ENCODE measurements around the gene CDKN2B. TPM values are rescaled to one million over a fixed set of nuclear protein-coding genes. Genes with fewer than 3 reads are reported as not detected.
A peak's percentile ranks its signal among the peaks of the same experiment; 100 is the strongest.

The CDKN2B gene
- total and polyA plus RNA-seq, 2 donors (not counting 3 experiments of a cell fraction or from before 2014, with no cell fraction given): 1.6 to 2.1 TPM

DNA sequence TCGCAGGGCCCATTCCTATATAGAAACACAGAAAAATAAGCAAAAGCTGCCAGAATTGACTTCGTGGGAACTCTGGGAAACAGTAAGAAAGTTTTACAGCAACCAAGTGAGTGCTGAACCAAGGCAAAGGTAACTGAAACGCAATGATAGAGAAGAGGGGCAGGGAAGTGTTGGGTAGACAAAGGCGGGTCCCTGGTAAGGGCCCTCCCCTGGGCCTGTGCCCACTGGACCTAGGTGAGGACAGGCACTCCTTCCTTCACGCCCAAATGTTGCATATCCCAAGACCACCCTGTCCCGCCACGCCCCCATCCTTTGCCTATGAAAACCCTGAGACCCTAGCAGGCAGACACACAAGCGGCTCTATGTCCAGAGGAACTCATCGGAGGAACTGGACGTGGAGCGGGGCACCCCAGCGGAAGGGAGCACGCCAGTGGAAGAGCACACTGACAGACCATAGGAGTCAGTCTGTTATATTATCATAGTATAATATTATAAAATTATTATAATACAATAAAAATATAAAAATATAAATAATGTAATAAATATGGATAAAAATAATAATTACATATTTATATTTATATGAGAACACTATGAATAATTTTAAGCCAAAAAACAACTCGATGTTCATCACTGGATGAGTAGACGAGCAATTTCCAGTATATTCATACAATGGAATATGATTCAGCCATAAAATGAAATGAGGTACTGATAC, 42.8 kb downstream of the CDKN2B start:
- no peak overlapping the region for H2AFZ ChIP-seq (ENCODE audit: low read depth, low read length)
- dilution Hi-C loops (cut with MboI; ENCODE audit: extremely low pct_ligation_motif_present, low sequenced_read_pairs) (no loop called here), intact Hi-C loops (cut with micrococcal nuclease) (no loop called here)
- H3K9me1 ChIP-seq (replicated peaks; ENCODE audit: control insufficient read depth, extremely low read depth, insufficient read depth, low read length): no peaks in the 10 kb centered on the region
- no peaks in the 10 kb centered on the region for H3K9me3 ChIP-seq (replicated peaks; ENCODE audit: control insufficient read depth, insufficient read depth, low read length)
- peaks cover 34% of the 10 kb centered on the region for H3K4me1 ChIP-seq (ENCODE audit: control insufficient read depth, extremely low read depth, insufficient read depth, low read length)
- no peak overlapping the region for H3K27ac ChIP-seq (ENCODE audit: insufficient read depth, low read depth, low read length)
- CTCF ChIA-PET: interaction anchor here (0.6 to 1.2 kb wide), 8 partner anchors 20 to 153 kb away, joined by 3 to 13 read pairs (median 3); partner anchors contain the start of gene CDKN2B
- H3K36me3 ChIP-seq (ENCODE audit: control insufficient read depth in 2 of 2, extremely low read depth in 1 of 2, insufficient read depth in 2 of 2, low read length in 2 of 2): no peaks in the 10 kb centered on the region
- no peak overlapping the region for H3K9ac ChIP-seq (replicated peaks; ENCODE audit: extremely low read depth, insufficient read depth, low read length)
- no peak for TF ChIP-seq JUN (IDR thresholded peaks at IDR 0.05; ENCODE audit: borderline replicate concordance, insufficient read depth, insufficient read length, low read depth)
- TF ChIP-seq EZH2 (IDR thresholded peaks at IDR 0.05; ENCODE audit: borderline replicate concordance, low read depth, low read length, severe bottlenecking): peak; percentile 39
- H3K4me2 ChIP-seq (ENCODE audit: insufficient read depth, low read length): peak overlapping the region; percentile 94
- H3K27me3 ChIP-seq (ENCODE audit: control insufficient read depth in 2 of 2, insufficient read depth in 2 of 2, low read length in 2 of 2): peaks cover 62 to 89% of the 10 kb centered on the region in 2 experiments
- FAIRE-seq: no peak
- POLR2A ChIA-PET: interaction anchor here (1.0 kb wide), 1 partner anchor 42 kb away, joined by 3 read pairs; the partner anchor contains the start of gene CDKN2B
- H4K20me1 ChIP-seq (replicated peaks; ENCODE audit: control insufficient read depth, extremely low read depth, insufficient read depth, low read length): peaks cover 2% of the 10 kb centered on the region
- no peaks in the 10 kb centered on the region for H3K79me2 ChIP-seq (ENCODE audit: control insufficient read depth, insufficient read depth, low read length)
- no peak for DNase-seq (ENCODE audit: low read depth, low spot score)
- no TSS peak for BruUV-seq (replicated peaks)
- no peak overlapping the region for H3K4me3 ChIP-seq (replicated peaks in 1 of 3; ENCODE audit: insufficient read depth in 1 of 3, low read depth in 1 of 3, low read length in 3 of 3)

GRCh38 chr9:21965401-21965951, 43.6 kb downstream of the CDKN2B start:
- H3K9me3 ChIP-seq (replicated peaks; ENCODE audit: control insufficient read depth, insufficient read depth, low read length): no peaks in the 10 kb centered on the region
- no peak for TF ChIP-seq FOS (IDR thresholded peaks at IDR 0.05; ENCODE audit: borderline replicate concordance, insufficient read depth, low read length)
- TF ChIP-seq, protein P1, sequence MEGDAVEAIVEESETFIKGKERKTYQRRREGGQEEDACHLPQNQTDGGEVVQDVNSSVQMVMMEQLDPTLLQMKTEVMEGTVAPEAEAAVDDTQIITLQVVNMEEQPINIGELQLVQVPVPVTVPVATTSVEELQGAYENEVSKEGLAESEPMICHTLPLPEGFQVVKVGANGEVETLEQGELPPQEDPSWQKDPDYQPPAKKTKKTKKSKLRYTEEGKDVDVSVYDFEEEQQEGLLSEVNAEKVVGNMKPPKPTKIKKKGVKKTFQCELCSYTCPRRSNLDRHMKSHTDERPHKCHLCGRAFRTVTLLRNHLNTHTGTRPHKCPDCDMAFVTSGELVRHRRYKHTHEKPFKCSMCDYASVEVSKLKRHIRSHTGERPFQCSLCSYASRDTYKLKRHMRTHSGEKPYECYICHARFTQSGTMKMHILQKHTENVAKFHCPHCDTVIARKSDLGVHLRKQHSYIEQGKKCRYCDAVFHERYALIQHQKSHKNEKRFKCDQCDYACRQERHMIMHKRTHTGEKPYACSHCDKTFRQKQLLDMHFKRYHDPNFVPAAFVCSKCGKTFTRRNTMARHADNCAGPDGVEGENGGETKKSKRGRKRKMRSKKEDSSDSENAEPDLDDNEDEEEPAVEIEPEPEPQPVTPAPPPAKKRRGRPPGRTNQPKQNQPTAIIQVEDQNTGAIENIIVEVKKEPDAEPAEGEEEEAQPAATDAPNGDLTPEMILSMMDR (IDR thresholded peaks at IDR 0.05; ENCODE audit: extremely low read depth in 1 of 2, insufficient read depth in 1 of 2, low read depth in 1 of 2, low read length in 2 of 2): peak; percentile 75 to 80
- ChIA-PET CTCF (interaction anchor here (0.6 to 1.2 kb wide), 8 partner anchors 21 to 154 kb away, joined by 3 to 13 read pairs (median 3); partner anchors contain the start of gene CDKN2B), POLR2A (interaction anchor here (1.0 kb wide), 1 partner anchor 43 kb away, joined by 3 read pairs; the partner anchor contains the start of gene CDKN2B)
- FAIRE-seq (peak; percentile 74), DNase-seq (ENCODE audit: low read depth, low spot score) (peak; percentile 68)
- H3K9me1 ChIP-seq (replicated peaks; ENCODE audit: control insufficient read depth, extremely low read depth, insufficient read depth, low read length): no peaks in the 10 kb centered on the region
- H3K4me3 ChIP-seq (replicated peaks in 1 of 3; ENCODE audit: insufficient read depth in 1 of 3, low read depth in 1 of 3, low read length in 3 of 3): peak overlapping the region; percentile 34 to 46 (median 40)
- H2AFZ ChIP-seq (ENCODE audit: low read depth, low read length): peak overlapping the region; percentile 96
- no peak overlapping the region for H3K27ac ChIP-seq (ENCODE audit: insufficient read depth, low read depth, low read length)
- no peaks in the 10 kb centered on the region for H3K79me2 ChIP-seq (ENCODE audit: control insufficient read depth, insufficient read depth, low read length)
- peaks cover 57 to 84% of the 10 kb centered on the region in 2 experiments for H3K27me3 ChIP-seq (ENCODE audit: control insufficient read depth in 2 of 2, insufficient read depth in 2 of 2, low read length in 2 of 2)
- intact Hi-C loops (cut with micrococcal nuclease) (loop anchor here (1.0 to 2.0 kb wide), 7 partner anchors 46 to 273 kb away; no protein-coding TSS in a partner anchor), dilution Hi-C loops (cut with MboI; ENCODE audit: extremely low pct_ligation_motif_present, low sequenced_read_pairs) (no loop called here)
- BruUV-seq (replicated peaks): no TSS peak
- H3K9ac ChIP-seq (replicated peaks; ENCODE audit: extremely low read depth, insufficient read depth, low read length): peak overlapping the region; percentile 46
- H3K36me3 ChIP-seq (ENCODE audit: control insufficient read depth in 2 of 2, extremely low read depth in 1 of 2, insufficient read depth in 2 of 2, low read length in 2 of 2): no peaks in the 10 kb centered on the region
- peak overlapping the region; percentile 94 for H3K4me2 ChIP-seq (ENCODE audit: insufficient read depth, low read length)
- peaks cover 28% of the 10 kb centered on the region for H3K4me1 ChIP-seq (ENCODE audit: control insufficient read depth, extremely low read depth, insufficient read depth, low read length)
- H4K20me1 ChIP-seq (replicated peaks; ENCODE audit: control insufficient read depth, extremely low read depth, insufficient read depth, low read length): peaks cover 2% of the 10 kb centered on the region

Measured in endothelial cell of umbilical vein (primary cell).